ENCODE data around the gene PABPC1L. TPM values are rescaled to one million over a fixed set of nuclear protein-coding genes. Genes with fewer than 3 reads are reported as not detected.

PABPC1L gene
- total and polyA plus RNA-seq, 2 of the 13 experiments (the other 11 are each of a cell fraction or from before 2014, with no cell fraction given) = 30.8 to 252 TPM

GRCh38 chr20:44908987-44909871 lies 631 bp upstream of the PABPC1L start (continued):
- no peak for TF ChIP-seq ZNF567 (CRISPR knock-in tag; IDR thresholded peaks at IDR 0.05; ENCODE audit: borderline replicate concordance)
- TF ChIP-seq STAT5B (CRISPR knock-in tag; IDR thresholded peaks at IDR 0.05) = no peak
- TF ChIP-seq KLF13 (CRISPR knock-in tag; IDR thresholded peaks at IDR 0.05) = no peak
- no peak for TF ChIP-seq ZBTB7A (CRISPR knock-in tag; IDR thresholded peaks at IDR 0.05)
- TF ChIP-seq GATAD1 (CRISPR knock-in tag; IDR thresholded peaks at IDR 0.05) = no peak
- TF ChIP-seq ZNF280D (CRISPR knock-in tag; IDR thresholded peaks at IDR 0.05) = peak; percentile 38; the same call in 1 of the 2 replicates
- TF ChIP-seq ZNF30 (CRISPR knock-in tag; IDR thresholded peaks at IDR 0.05) = no peak
- no peak for TF ChIP-seq ZNF577 (CRISPR knock-in tag; IDR thresholded peaks at IDR 0.05; ENCODE audit: borderline replicate concordance, low read depth)
- 0 out of 2 replicates have a peak, but pooled peaks have one; percentile 10 for TF ChIP-seq CHD4 (IDR thresholded peaks at IDR 0.05; ENCODE audit: borderline replicate concordance, low read length)
- TF ChIP-seq, protein P1, sequence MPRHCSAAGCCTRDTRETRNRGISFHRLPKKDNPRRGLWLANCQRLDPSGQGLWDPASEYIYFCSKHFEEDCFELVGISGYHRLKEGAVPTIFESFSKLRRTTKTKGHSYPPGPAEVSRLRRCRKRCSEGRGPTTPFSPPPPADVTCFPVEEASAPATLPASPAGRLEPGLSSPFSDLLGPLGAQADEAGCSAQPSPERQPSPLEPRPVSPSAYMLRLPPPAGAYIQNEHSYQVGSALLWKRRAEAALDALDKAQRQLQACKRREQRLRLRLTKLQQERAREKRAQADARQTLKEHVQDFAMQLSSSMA (CRISPR knock-in tag; IDR thresholded peaks at IDR 0.05) = 0 out of 2 replicates have a peak, but pooled peaks have one; percentile 34
- TF ChIP-seq RNF2 (conservative IDR thresholded peaks at IDR 0.05; ENCODE audit: low read depth) = no peak
- TF ChIP-seq FLYWCH1 (CRISPR knock-in tag; IDR thresholded peaks at IDR 0.05) = peak; percentile 72; the same call in 1 of the 2 replicates
- no peak for TF ChIP-seq BCL3 (CRISPR knock-in tag; IDR thresholded peaks at IDR 0.05)
- TF ChIP-seq ARID2 (CRISPR knock-in tag; IDR thresholded peaks at IDR 0.05; ENCODE audit: borderline replicate concordance) = no peak
- TF ChIP-seq IKZF1 (IDR thresholded peaks at IDR 0.05) = no peak
- TF ChIP-seq ZNF256 (CRISPR knock-in tag; conservative IDR thresholded peaks at IDR 0.05) = no peak
- peak; percentile 63; the same call in 1 of the 2 replicates for TF ChIP-seq ZNF572 (CRISPR knock-in tag; IDR thresholded peaks at IDR 0.05)
- 0 out of 2 replicates have a peak, but pooled peaks have one; percentile 52 for TF ChIP-seq ZNF788 (CRISPR knock-in tag; IDR thresholded peaks at IDR 0.05; ENCODE audit: borderline replicate concordance)
- TF ChIP-seq FOSL1 (CRISPR knock-in tag; IDR thresholded peaks at IDR 0.05; ENCODE audit: borderline replicate concordance) = 0 out of 2 replicates have a peak, but pooled peaks have one; percentile 14
- no peak for TF ChIP-seq FOXK2 (IDR thresholded peaks at IDR 0.05)
- no peak for TF ChIP-seq TSC22D2 (CRISPR knock-in tag; IDR thresholded peaks at IDR 0.05; ENCODE audit: borderline replicate concordance)
- TF ChIP-seq PRPF4 (IDR thresholded peaks at IDR 0.05; ENCODE audit: low read depth, low read length, poor library complexity, severe bottlenecking) = no peak
- no peak for TF ChIP-seq SPEN (CRISPR knock-in tag; IDR thresholded peaks at IDR 0.05; ENCODE audit: low read depth)
- TF ChIP-seq ZC3H4 (CRISPR knock-in tag; IDR thresholded peaks at IDR 0.05; ENCODE audit: borderline replicate concordance) = no peak
- TF ChIP-seq U2AF1 (optimal IDR thresholded peaks at IDR 0.05; ENCODE audit: low read depth, low read length) = no peak
- no peak for TF ChIP-seq ZNF180 (CRISPR knock-in tag; IDR thresholded peaks at IDR 0.05; ENCODE audit: borderline replicate concordance, low read depth)

All from HepG2 (cell line).